Measurements from ENCODE around the gene INPP4A.

The INPP4A gene

GRCh38 chr2:98448441-98449145, 3.9 kb downstream of the INPP4A start:
- H3K9me3 Mint-ChIP-seq: no peaks in the 10 kb centered on the region
- no peaks in the 10 kb centered on the region for H3K36me3 Mint-ChIP-seq (ENCODE audit: low read depth)
- H3K4me3 Mint-ChIP-seq: no peak overlapping the region
- peaks cover 61% of the 10 kb centered on the region for H3K4me1 Mint-ChIP-seq
- no peak for TF ChIP-seq CTCF (IDR thresholded peaks at IDR 0.05)
- H3K27me3 Mint-ChIP-seq (ENCODE audit: low read depth, poor library complexity): no peaks in the 10 kb centered on the region
- H3K27ac Mint-ChIP-seq: no peak overlapping the region
- no peak for DNase-seq

GRCh38 chr2:98452396-98453027, 7.9 kb downstream of the INPP4A start:
- H3K36me3 Mint-ChIP-seq (ENCODE audit: low read depth): peaks cover 13% of the 10 kb centered on the region
- H3K27me3 Mint-ChIP-seq (ENCODE audit: low read depth, poor library complexity): peaks cover 2% of the 10 kb centered on the region
- no peaks in the 10 kb centered on the region for H3K9me3 Mint-ChIP-seq
- no peak for TF ChIP-seq CTCF (IDR thresholded peaks at IDR 0.05)
- no peak for DNase-seq
- peaks cover 48% of the 10 kb centered on the region for H3K4me1 Mint-ChIP-seq
- no peak overlapping the region for H3K4me3 Mint-ChIP-seq
- no peak overlapping the region for H3K27ac Mint-ChIP-seq

GRCh38 chr2:98453083-98453482, 8.4 kb downstream of the INPP4A start:
- no peak overlapping the region for H3K4me3 Mint-ChIP-seq
- H3K36me3 Mint-ChIP-seq (ENCODE audit: low read depth): peaks cover 13% of the 10 kb centered on the region
- H3K9me3 Mint-ChIP-seq: no peaks in the 10 kb centered on the region
- no peak overlapping the region for H3K27ac Mint-ChIP-seq
- peaks cover 46% of the 10 kb centered on the region for H3K4me1 Mint-ChIP-seq
- H3K27me3 Mint-ChIP-seq (ENCODE audit: low read depth, poor library complexity): peaks cover 2% of the 10 kb centered on the region
- DNase-seq: no peak
- TF ChIP-seq CTCF (IDR thresholded peaks at IDR 0.05): no peak

- Mint-ChIP-seq H3K27me3 (ENCODE audit: low read depth, poor library complexity) (peaks cover 2% of the 10 kb centered on the region), H3K4me3 (no peak overlapping the region), H3K4me1 (peaks cover 46% of the 10 kb centered on the region), H3K9me3 (no peaks in the 10 kb centered on the region), H3K36me3 (ENCODE audit: low read depth) (peaks cover 16% of the 10 kb centered on the region), H3K27ac (no peak overlapping the region)
- DNase-seq: no peak
- no peak for TF ChIP-seq CTCF (IDR thresholded peaks at IDR 0.05)
These were observed 8.9 kb downstream of the INPP4A start for GRCh38 chr2:98453531-98453930.

GRCh38 chr2:98454073-98454472, 9.4 kb downstream of the INPP4A start:
- Mint-ChIP-seq H3K4me3 (no peak overlapping the region), H3K27ac (no peak overlapping the region), H3K9me3 (no peaks in the 10 kb centered on the region), H3K27me3 (ENCODE audit: low read depth, poor library complexity) (peaks cover 2% of the 10 kb centered on the region), H3K4me1 (peaks cover 46% of the 10 kb centered on the region), H3K36me3 (ENCODE audit: low read depth) (peaks cover 18% of the 10 kb centered on the region)
- no peak for TF ChIP-seq CTCF (IDR thresholded peaks at IDR 0.05)
- DNase-seq: no peak

Measured in nephron progenitor cell (in vitro differentiated cells).